ENCODE data around the gene TMEM59L. TPM values are rescaled to one million over a fixed set of nuclear protein-coding genes. Genes with fewer than 3 reads are reported as not detected.
A peak's percentile ranks its signal among the peaks of the same experiment; 100 is the strongest.

The TMEM59L gene
- total RNA-seq, 2 donors from 2014 or later: not detected

GRCh38 chr19:18629166-18630088 lies 16.8 kb downstream of the TMEM59L start:
- ATAC-seq: no peak
- Mint-ChIP-seq H3K9me3 (no peaks in the 10 kb centered on the region), H3K4me3 (no peak overlapping the region), H3K27me3 (peaks cover 4 to 7% of the 10 kb centered on the region in 2 donors), H3K27ac (no peak overlapping the region), H3K4me1 (ENCODE audit: low read depth in 2 of 2) (no peaks in the 10 kb centered on the region), H3K36me3 (no peaks in the 10 kb centered on the region)
- no peak for DNase-seq (ENCODE audit: low spot score)

- H3K36me3 Mint-ChIP-seq: no peaks in the 10 kb centered on the region
- H3K4me1 Mint-ChIP-seq (ENCODE audit: low read depth in 2 of 2): peaks cover 12 to 19% of the 10 kb centered on the region in 2 donors
- no peaks in the 10 kb centered on the region for H3K9me3 Mint-ChIP-seq
- no peak for ATAC-seq
- peaks cover 4 to 13% of the 10 kb centered on the region in 2 donors for H3K27me3 Mint-ChIP-seq
- no peak for DNase-seq (ENCODE audit: low spot score)
- H3K27ac Mint-ChIP-seq: no peak overlapping the region
- H3K4me3 Mint-ChIP-seq: no peak overlapping the region
These were observed 20.7 kb downstream of the TMEM59L start for GRCh38 chr19:18633321-18633720.

- Mint-ChIP-seq H3K36me3 (no peaks in the 10 kb centered on the region), H3K4me3 (peak overlapping the region; percentile 21), H3K4me1 (ENCODE audit: low read depth in 2 of 2) (peaks cover 12 to 21% of the 10 kb centered on the region in 2 donors), H3K27me3 (peaks cover 3 to 10% of the 10 kb centered on the region in 2 donors), H3K27ac (no peak overlapping the region), H3K9me3 (no peaks in the 10 kb centered on the region)
- DNase-seq (ENCODE audit: low spot score) (no peak), ATAC-seq (no peak)
These were observed 22.1 kb downstream of the TMEM59L start for GRCh38 chr19:18634612-18635297.

- Mint-ChIP-seq H3K27ac (peak overlapping the region; percentile 72 to 89), H3K36me3 (no peaks in the 10 kb centered on the region), H3K27me3 (peaks cover 0 to 7% of the 10 kb centered on the region in 2 donors), H3K9me3 (no peaks in the 10 kb centered on the region), H3K4me3 (peak overlapping the region; percentile 94), H3K4me1 (ENCODE audit: low read depth in 2 of 2) (peaks cover 12 to 23% of the 10 kb centered on the region in 2 donors)
- ATAC-seq (no peak), DNase-seq (ENCODE audit: low spot score) (no peak)
These were observed 23.1 kb downstream of the TMEM59L start for GRCh38 chr19:18635831-18636182.

- DNase-seq (ENCODE audit: low spot score): peak; percentile 98
- Mint-ChIP-seq H3K27ac (peak overlapping the region; percentile 72 to 89), H3K9me3 (no peaks in the 10 kb centered on the region), H3K4me3 (peak overlapping the region; percentile 94), H3K36me3 (no peaks in the 10 kb centered on the region), H3K4me1 (ENCODE audit: low read depth in 2 of 2) (peaks cover 12 to 23% of the 10 kb centered on the region in 2 donors), H3K27me3 (peaks cover 0 to 7% of the 10 kb centered on the region in 2 donors)
- peak; percentile 96 to 97 for ATAC-seq
These were observed 23.7 kb downstream of the TMEM59L start for GRCh38 chr19:18636183-18636968.

GRCh38 chr19:18636969-18637629 lies 24.4 kb downstream of the TMEM59L start, which contains the start of gene KLHL26:
Gene KLHL26, plus strand, starts transcription at chr19:18637028. Its CDS starts 27 bp downstream, at chr19:18637055.
- DNase-seq (ENCODE audit: low spot score) (no peak), ATAC-seq (no peak)
- Mint-ChIP-seq H3K27ac (peak within 1 kb of the TSS; percentile 72 to 89), H3K4me1 (ENCODE audit: low read depth in 2 of 2) (peaks cover 12 to 23% of the 10 kb centered on the region in 2 donors), H3K9me3 (no peaks in the 10 kb centered on the region), H3K27me3 (peaks cover 0 to 7% of the 10 kb centered on the region in 2 donors), H3K4me3 (peak within 1 kb of the TSS; percentile 94), H3K36me3 (no peaks in the 10 kb centered on the region)

- peaks cover 12 to 23% of the 10 kb centered on the region in 2 donors for H3K4me1 Mint-ChIP-seq (ENCODE audit: low read depth in 2 of 2)
- H3K9me3 Mint-ChIP-seq: no peaks in the 10 kb centered on the region
- H3K27me3 Mint-ChIP-seq: peaks cover 0 to 7% of the 10 kb centered on the region in 2 donors
- ATAC-seq: no peak
- no peak for DNase-seq (ENCODE audit: low spot score)
- peak overlapping the region; percentile 72 to 89 for H3K27ac Mint-ChIP-seq
- H3K4me3 Mint-ChIP-seq: peak overlapping the region; percentile 94
- H3K36me3 Mint-ChIP-seq: no peaks in the 10 kb centered on the region
These were observed 25.3 kb downstream of the TMEM59L start for GRCh38 chr19:18637673-18638630.

- no peak for ATAC-seq
- H3K9me3 Mint-ChIP-seq: no peaks in the 10 kb centered on the region
- H3K36me3 Mint-ChIP-seq: no peaks in the 10 kb centered on the region
- DNase-seq (ENCODE audit: low spot score): no peak
- peaks cover 12 to 27% of the 10 kb centered on the region in 2 donors for H3K4me1 Mint-ChIP-seq (ENCODE audit: low read depth in 2 of 2)
- no peak overlapping the region for H3K27ac Mint-ChIP-seq
- H3K4me3 Mint-ChIP-seq: no peak overlapping the region
- H3K27me3 Mint-ChIP-seq: peaks cover 0 to 3% of the 10 kb centered on the region in 2 donors
These were observed 27.1 kb downstream of the TMEM59L start for GRCh38 chr19:18639706-18640243.

- ATAC-seq: no peak
- Mint-ChIP-seq H3K4me1 (ENCODE audit: low read depth in 2 of 2) (peaks cover 12 to 25% of the 10 kb centered on the region in 2 donors), H3K27ac (no peak overlapping the region), H3K27me3 (no peaks in the 10 kb centered on the region), H3K4me3 (no peak overlapping the region), H3K36me3 (no peaks in the 10 kb centered on the region), H3K9me3 (no peaks in the 10 kb centered on the region)
- DNase-seq (ENCODE audit: low spot score): no peak
These were observed 31.7 kb downstream of the TMEM59L start for GRCh38 chr19:18644196-18645034.

GRCh38 chr19:18645035-18645511 lies 32.4 kb downstream of the TMEM59L start:
- ATAC-seq (no peak), DNase-seq (ENCODE audit: low spot score) (no peak)
- peaks cover 18 to 28% of the 10 kb centered on the region in 2 donors for H3K4me1 Mint-ChIP-seq (ENCODE audit: low read depth in 2 of 2)
- H3K9me3 Mint-ChIP-seq: no peaks in the 10 kb centered on the region
- H3K27me3 Mint-ChIP-seq: no peaks in the 10 kb centered on the region
- no peaks in the 10 kb centered on the region for H3K36me3 Mint-ChIP-seq
- no peak overlapping the region for H3K4me3 Mint-ChIP-seq
- H3K27ac Mint-ChIP-seq: no peak overlapping the region

All from natural killer cell treated with Interleukin-12 subunit alpha and Interleukin-12 subunit beta and Interleukin-15 and Interleukin-18, amount 100 ng/mL, for 72 hours (primary cell).